HepG2 (cell line): ENCODE data around the gene PLRG1. TPM values are rescaled to one million over a fixed set of nuclear protein-coding genes. Genes with fewer than 3 reads are reported as not detected.

ENCODE experiments used
- ARID4A ChIP-seq: sonication (generic); formaldehyde crosslinking; IDR thresholded peaks from 2 replicates; pipeline ENCODE4 v1.5.0; 2020; ENCODE audit warnings: mild to moderate bottlenecking, missing genetic modification reagents, borderline replicate concordance
- BRF2 ChIP-seq: sonication (generic); formaldehyde crosslinking; IDR thresholded peaks from 2 replicates; pipeline ENCODE4 v1.8.1; 2022; ENCODE audit warnings: mild to moderate bottlenecking, missing genetic modification reagents
- EED ChIP-seq: sonication (generic); formaldehyde crosslinking; IDR thresholded peaks from 2 replicates; pipeline ENCODE4 v1.5.0; 2020; ENCODE audit warnings: mild to moderate bottlenecking, missing genetic modification reagents
- IKZF5 ChIP-seq: IDR thresholded peaks from 2 replicates; pipeline ENCODE4 v1.6.1; 2018; ENCODE audit warnings: missing genetic modification reagents, mild to moderate bottlenecking, missing compliant biosample characterization
- KLF11 ChIP-seq: IDR thresholded peaks from 2 replicates; pipeline ENCODE4 v1.6.1; 2016; ENCODE audit warnings: missing compliant biosample characterization
- PHF20 ChIP-seq: sonication (generic); formaldehyde crosslinking; IDR thresholded peaks from 2 replicates; pipeline ENCODE4 v1.5.0; 2020; ENCODE audit warnings: mild to moderate bottlenecking, missing genetic modification reagents
- RARA ChIP-seq: IDR thresholded peaks from 2 replicates; pipeline ENCODE4 v1.6.1; 2016; ENCODE audit warnings: missing genetic modification reagents, missing compliant biosample characterization
- RERE ChIP-seq: IDR thresholded peaks from 2 replicates; pipeline ENCODE4 v1.6.1; 2016; ENCODE audit warnings: low read depth, missing genetic modification reagents, missing compliant biosample characterization
- SOX13 ChIP-seq, 3 experiments: fragments of 450-650 bp in 1 of 3; sonication (generic) in 1 of 3; formaldehyde crosslinking in 1 of 3; IDR thresholded peaks in 2 of 3; conservative IDR thresholded peaks in 1 of 3; 2 replicates each; pipeline versions ENCODE4 v1.5.0 to v1.6.1; 2016 to 2020; ENCODE audit warnings: antibody characterized with exemption in 1 of 3, mild to moderate bottlenecking in 1 of 3, missing compliant biosample characterization in 1 of 3, missing genetic modification reagents in 1 of 3, moderate library complexity in 1 of 3
- ZFX ChIP-seq: sonication (generic); formaldehyde crosslinking; IDR thresholded peaks from 2 replicates; pipeline ENCODE4 v1.4.0; 2020; ENCODE audit warnings: mild to moderate bottlenecking, low read depth, missing genetic modification reagents, moderate library complexity
- ZNF234 ChIP-seq: sonication (generic); formaldehyde crosslinking; conservative IDR thresholded peaks from 2 replicates; pipeline ENCODE4 v1.5.1; 2020; ENCODE audit warnings: mild to moderate bottlenecking, missing genetic modification reagents
- ZNF367 ChIP-seq: sonication (generic); formaldehyde crosslinking; IDR thresholded peaks from 2 replicates; pipeline ENCODE4 v1.4.0; 2020; ENCODE audit warnings: missing genetic modification reagents, borderline replicate concordance
- ZNF451 ChIP-seq: sonication (generic); formaldehyde crosslinking; IDR thresholded peaks from 2 replicates; pipeline ENCODE4 v1.5.0; 2020; ENCODE audit warnings: mild to moderate bottlenecking, missing genetic modification reagents
- polyA plus RNA-seq, 8 experiments: library from polyadenylated mRNA; depleted of rRNA in 3 of 8; stranded (reverse) in 7 of 8; unstranded in 1 of 8; fragments of >200 nt; fragmentation: Illumina TruSeq in 4 of 8; extraction: Trizol in 4 of 8; gene quantifications; 2 replicates each; pipeline versions ENCODE4 v1.2.1 to v1.2.3, GENCODE V29; 2011 to 2016; ENCODE audit warnings: low read depth in 4 of 8, missing spikeins in 1 of 8, mixed read lengths in 1 of 8; ENCODE audit not compliant: insufficient read depth in 1 of 8
- total RNA-seq, 5 experiments: library from RNA; depleted of rRNA; stranded (reverse); fragments of >200 nt; fragmentation: Illumina TruSeq; extraction: Trizol; gene quantifications; 2 replicates each; pipeline ENCODE4 v1.2.3, GENCODE V29; 2016; ENCODE audit warnings: low read depth in 1 of 5
- TF ChIP-seq, protein P1 (sequence below): sonication (generic); formaldehyde crosslinking; IDR thresholded peaks from 2 replicates; pipeline ENCODE4 v1.5.0; 2020; ENCODE audit warnings: missing genetic modification reagents, mild to moderate bottlenecking, borderline replicate concordance

The PLRG1 gene
- total and polyA plus RNA-seq, 2 of the 13 experiments (the other 11 are each of a cell fraction or from before 2014, with no cell fraction given) = 77.3 to 110 TPM

GRCh38 chr4:154560824-154561231, 10.6 kb upstream of the PLRG1 start (continued):
- TF ChIP-seq, protein P1, sequence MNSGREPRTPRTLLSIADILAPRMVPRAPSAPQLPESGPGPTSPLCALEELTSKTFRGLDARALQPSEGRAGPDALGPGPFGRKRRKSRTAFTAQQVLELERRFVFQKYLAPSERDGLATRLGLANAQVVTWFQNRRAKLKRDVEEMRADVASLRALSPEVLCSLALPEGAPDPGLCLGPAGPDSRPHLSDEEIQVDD = no peak
- TF ChIP-seq RARA (CRISPR knock-in tag) (peak; percentile 98), ZFX (CRISPR knock-in tag) (no peak), PHF20 (no peak), ARID4A (CRISPR knock-in tag) (no peak), BRF2 (CRISPR knock-in tag) (no peak), ZNF234 (no peak), RERE (CRISPR knock-in tag) (peak; percentile 71; the same call in 1 of the 2 replicates), ZNF451 (CRISPR knock-in tag) (no peak), KLF11 (no peak), ZNF367 (no peak), SOX13 (IDR thresholded peaks at IDR 0.05) (0 out of 2 replicates have a peak, but pooled peaks have one; percentile 31), SOX13 (CRISPR knock-in tag; conservative IDR thresholded peaks at IDR 0.05 in 1 of 2, IDR thresholded peaks at IDR 0.05 in 1 of 2) (peak in 1 of 2 experiments; percentile 81; a peak in 2 of 4 replicates), IKZF5 (CRISPR knock-in tag) (no peak), EED (no peak)
